Activated naive CD4-positive, alpha-beta T cell treated with anti-CD3 and anti-CD28 coated beads, Interleukin-2, amount 10 ng/mL, durations not matched to agents 7 days and 5 days (primary cell): ENCODE results near the gene FRK.
"Not testable (repeated sequence)": the region's sequence is repeated elsewhere in the genome, so short reads cannot be mapped to it uniquely, and the experiment has no call there.

Experiments used
- CTCF ChIA-PET: fragments of 350-600 bp; sonication (Branson Sonifier 250); formaldehyde crosslinking; loops from one replicate; lab custom pipeline; 2021; ENCODE audit warnings: antibody characterized with exemption; lab: Charles Lee
- DNase-seq: peaks from one replicate; pipeline ENCODE4 v3.0.0-alpha.2; 2020
- H3K27ac Mint-ChIP-seq: one replicate; pipeline ENCODE4 v1.8.0; 2021; ENCODE audit warnings: mild to moderate bottlenecking, moderate library complexity, mixed read lengths
- H3K27me3 Mint-ChIP-seq: one replicate; pipeline ENCODE4 v1.8.0; 2021; ENCODE audit warnings: mild to moderate bottlenecking, mixed read lengths
- H3K36me3 Mint-ChIP-seq: one replicate; pipeline ENCODE4 v1.8.0; 2021; ENCODE audit warnings: mixed read lengths
- H3K4me1 Mint-ChIP-seq: one replicate; pipeline ENCODE4 v1.8.0; 2021; ENCODE audit warnings: mixed read lengths
- H3K4me3 Mint-ChIP-seq: one replicate; pipeline ENCODE4 v1.8.0; 2021; ENCODE audit warnings: mild to moderate bottlenecking, moderate library complexity, mixed read lengths
- H3K9me3 Mint-ChIP-seq: one replicate; pipeline ENCODE4 v1.8.0; 2021; ENCODE audit warnings: mixed read lengths

FRK gene

DNA sequence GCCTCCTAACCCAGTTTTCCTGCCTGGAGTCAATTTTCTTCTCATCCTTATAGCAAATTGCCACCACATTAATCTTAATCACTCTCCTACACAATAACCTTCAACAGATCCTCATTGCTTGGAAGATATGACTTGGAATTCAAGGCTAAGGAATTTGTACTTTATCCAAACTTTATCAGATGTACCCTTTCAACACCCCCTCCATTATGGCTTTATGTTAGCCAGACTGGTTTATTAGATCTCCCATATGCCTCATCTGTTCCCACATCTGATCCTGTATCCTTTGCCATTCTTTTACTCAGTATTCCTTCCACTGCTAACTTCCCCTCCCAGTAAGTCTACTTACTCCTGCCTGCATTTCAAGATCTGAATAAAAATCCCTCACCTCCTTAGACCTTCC is 4.0 kb upstream of the FRK start:
- Mint-ChIP-seq H3K9me3 (no peaks in the 10 kb centered on the region), H3K36me3 (no peaks in the 10 kb centered on the region), H3K4me1 (no peaks in the 10 kb centered on the region), H3K27ac (no peak overlapping the region), H3K4me3 (no peak overlapping the region), H3K27me3 (peaks cover 19% of the 10 kb centered on the region)
- CTCF ChIA-PET, result no interaction called here
- no peak for DNase-seq

DNA sequence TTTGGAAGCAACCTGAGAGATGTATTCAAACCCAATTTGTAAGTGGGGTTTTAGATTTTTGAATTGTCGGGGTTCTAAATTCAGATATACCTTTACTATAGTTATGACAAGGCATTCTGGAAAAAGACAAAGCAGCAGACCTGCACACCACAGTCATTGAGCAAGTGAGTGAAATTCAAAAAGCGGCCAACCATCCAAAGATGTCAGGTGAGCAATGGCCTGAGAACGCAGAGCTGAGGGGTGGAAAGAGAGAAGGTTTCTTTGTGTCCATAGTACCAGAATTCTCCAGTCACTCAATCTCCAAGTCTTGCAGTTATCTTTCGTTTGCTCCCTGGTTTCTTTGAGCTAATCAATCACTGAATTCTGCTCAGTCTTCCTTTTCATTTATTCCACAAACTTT is 1.8 kb upstream of the FRK start:
- Mint-ChIP-seq H3K27me3 (peaks cover 19% of the 10 kb centered on the region), H3K4me3 (no peak overlapping the region), H3K9me3 (no peaks in the 10 kb centered on the region), H3K4me1 (no peaks in the 10 kb centered on the region), H3K36me3 (no peaks in the 10 kb centered on the region), H3K27ac (no peak overlapping the region)
- CTCF ChIA-PET, result interaction anchor here (0.7 kb wide), 1 partner anchor 1594 kb away, joined by 3 read pairs; no protein-coding TSS in a partner anchor
- no peak for DNase-seq

DNA sequence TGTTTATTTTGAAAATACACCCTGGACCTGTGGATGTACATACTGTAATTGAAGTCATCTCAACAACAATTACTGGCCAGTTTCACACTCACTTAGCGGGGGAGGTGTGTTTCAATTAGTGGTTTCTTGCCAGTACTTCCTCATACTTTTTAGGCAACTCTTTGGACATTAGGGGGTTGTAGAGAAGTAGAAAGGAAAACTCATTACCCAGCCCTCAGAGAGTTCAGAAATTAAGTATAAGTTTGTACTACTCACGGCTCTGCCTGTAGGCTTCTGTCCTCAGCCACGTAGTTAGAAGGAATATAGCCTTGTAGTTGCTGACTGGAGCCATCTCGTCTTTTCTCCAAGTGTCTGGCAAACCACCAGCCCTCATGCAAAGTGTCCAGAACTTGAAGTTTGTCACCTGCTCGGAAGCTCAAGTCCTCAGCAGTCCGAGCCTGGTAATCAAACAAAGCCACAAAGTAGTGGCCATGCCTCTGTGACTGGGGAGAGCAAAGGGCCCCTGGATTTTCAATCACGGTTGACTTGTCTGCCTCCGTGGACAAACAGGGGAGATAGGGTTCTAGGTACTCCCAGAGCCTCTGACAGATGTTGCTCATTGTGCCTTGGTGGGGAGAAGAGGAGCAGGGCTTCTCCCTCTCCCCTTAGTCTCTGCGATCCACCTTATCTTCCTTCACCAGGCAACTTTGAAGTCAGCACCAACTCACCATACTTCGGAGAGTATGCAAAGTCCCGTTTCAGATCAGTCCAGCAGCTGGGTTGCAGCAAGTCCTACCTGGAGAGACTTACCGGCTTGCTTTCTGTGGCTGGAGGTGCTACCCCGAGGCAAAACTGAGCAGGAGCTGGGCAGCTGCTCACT is 749 bp downstream of the FRK start:
- Mint-ChIP-seq H3K27me3 (peaks cover 19% of the 10 kb centered on the region), H3K4me1 (no peaks in the 10 kb centered on the region), H3K36me3 (no peaks in the 10 kb centered on the region), H3K27ac (no peak overlapping the region), H3K9me3 (no peaks in the 10 kb centered on the region), H3K4me3 (no peak overlapping the region)
- CTCF ChIA-PET, result interaction anchor here (1.0 kb wide), 1 partner anchor 49 kb away, joined by 3 read pairs; no protein-coding TSS in a partner anchor
- DNase-seq, result no peak

DNA sequence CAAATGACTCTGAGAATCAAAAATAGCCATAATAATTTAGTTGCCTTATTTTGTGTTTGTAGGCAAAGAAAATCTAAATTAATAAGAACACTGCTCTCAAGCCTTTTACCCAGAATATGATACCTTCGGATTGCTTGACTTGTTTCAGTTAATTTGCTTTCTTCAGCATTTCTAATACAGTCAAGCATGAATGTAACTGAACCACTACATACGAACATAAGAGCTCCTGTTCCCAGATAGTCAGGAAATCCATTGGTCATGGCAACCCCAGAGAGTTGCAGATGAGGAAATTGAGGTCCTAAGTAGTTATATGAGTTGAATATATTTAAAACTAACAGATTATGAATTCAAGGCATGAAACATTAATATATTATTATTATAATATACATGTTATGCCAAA is 2.9 kb downstream of the FRK start:
- H3K36me3 Mint-ChIP-seq, result no peaks in the 10 kb centered on the region
- CTCF ChIA-PET, result no interaction called here
- no peaks in the 10 kb centered on the region for H3K9me3 Mint-ChIP-seq
- H3K4me1 Mint-ChIP-seq, result no peaks in the 10 kb centered on the region
- no peak overlapping the region for H3K27ac Mint-ChIP-seq
- peaks cover 15% of the 10 kb centered on the region for H3K27me3 Mint-ChIP-seq
- no peak for DNase-seq
- H3K4me3 Mint-ChIP-seq, result no peak overlapping the region

DNA sequence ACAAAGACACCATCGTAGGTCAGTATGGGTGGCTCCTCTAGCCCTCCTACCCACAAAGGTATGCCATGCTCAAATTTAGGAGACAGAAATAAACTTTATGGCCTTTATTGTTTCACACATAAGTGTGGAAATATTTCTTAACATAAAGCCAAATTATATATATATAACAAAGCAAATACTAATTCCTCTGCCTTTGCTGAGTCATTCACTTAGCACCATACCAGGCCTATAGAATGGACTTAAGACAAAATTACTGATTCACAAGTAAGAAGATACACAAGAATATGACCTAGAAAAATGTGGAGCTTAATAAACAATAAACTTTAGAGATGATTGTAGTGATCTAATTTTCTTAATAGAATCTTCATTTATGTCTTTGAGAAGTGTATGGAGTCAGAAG is 5.2 kb downstream of the FRK start:
- no peaks in the 10 kb centered on the region for H3K36me3 Mint-ChIP-seq
- no peak overlapping the region for H3K27ac Mint-ChIP-seq
- no peaks in the 10 kb centered on the region for H3K4me1 Mint-ChIP-seq
- H3K4me3 Mint-ChIP-seq, result no peak overlapping the region
- no peaks in the 10 kb centered on the region for H3K9me3 Mint-ChIP-seq
- H3K27me3 Mint-ChIP-seq, result peaks cover 6% of the 10 kb centered on the region
- DNase-seq, result no peak
- CTCF ChIA-PET, result no interaction called here

DNA sequence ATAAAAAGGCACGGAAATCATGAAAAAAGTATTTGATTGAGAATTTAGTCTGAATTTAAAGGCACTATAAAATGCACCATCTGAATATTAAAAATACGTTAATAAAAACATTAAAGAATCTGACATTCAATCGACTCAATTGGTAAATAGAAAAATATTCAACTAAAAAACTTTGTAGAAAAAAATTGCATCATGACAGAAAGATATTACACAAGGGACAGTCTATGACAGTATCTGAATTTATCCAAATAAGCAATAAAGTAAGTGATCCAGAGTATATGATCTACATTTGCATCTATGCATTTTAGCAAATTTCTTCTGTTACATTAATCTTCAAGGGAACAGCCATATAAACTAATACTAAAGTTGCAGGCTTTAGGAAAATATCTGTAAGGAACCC is 9.4 kb downstream of the FRK start:
- Mint-ChIP-seq H3K36me3 (no peaks in the 10 kb centered on the region), H3K4me1 (no peaks in the 10 kb centered on the region), H3K27me3 (no peaks in the 10 kb centered on the region), H3K4me3 (no peak overlapping the region), H3K27ac (no peak overlapping the region), H3K9me3 (no peaks in the 10 kb centered on the region)
- CTCF ChIA-PET, result no interaction called here
- no peak for DNase-seq

DNA sequence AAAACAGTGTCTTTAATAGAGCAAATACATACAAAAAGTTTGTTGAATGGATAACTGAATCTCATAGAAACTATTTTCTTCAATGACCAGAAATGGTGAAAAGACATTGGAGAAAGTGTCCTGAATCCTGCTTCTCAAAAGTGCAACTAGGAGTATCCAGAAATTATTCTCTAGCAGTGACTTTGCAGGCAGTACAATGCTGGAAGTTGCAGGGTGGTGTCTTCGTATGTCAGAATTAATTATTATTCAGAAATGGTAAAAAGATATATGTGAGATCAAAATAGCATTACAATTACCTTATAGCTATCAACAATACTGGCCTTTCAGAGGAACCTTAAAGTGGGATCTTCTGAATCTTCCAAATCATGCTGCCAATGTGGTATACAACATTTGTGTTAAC is 10.0 kb downstream of the FRK start:
- H3K36me3 Mint-ChIP-seq, result no peaks in the 10 kb centered on the region
- no peaks in the 10 kb centered on the region for H3K4me1 Mint-ChIP-seq
- no peak for DNase-seq
- H3K4me3 Mint-ChIP-seq, result no peak overlapping the region
- CTCF ChIA-PET, result no interaction called here
- H3K27me3 Mint-ChIP-seq, result no peaks in the 10 kb centered on the region
- H3K27ac Mint-ChIP-seq, result no peak overlapping the region
- no peaks in the 10 kb centered on the region for H3K9me3 Mint-ChIP-seq

DNA sequence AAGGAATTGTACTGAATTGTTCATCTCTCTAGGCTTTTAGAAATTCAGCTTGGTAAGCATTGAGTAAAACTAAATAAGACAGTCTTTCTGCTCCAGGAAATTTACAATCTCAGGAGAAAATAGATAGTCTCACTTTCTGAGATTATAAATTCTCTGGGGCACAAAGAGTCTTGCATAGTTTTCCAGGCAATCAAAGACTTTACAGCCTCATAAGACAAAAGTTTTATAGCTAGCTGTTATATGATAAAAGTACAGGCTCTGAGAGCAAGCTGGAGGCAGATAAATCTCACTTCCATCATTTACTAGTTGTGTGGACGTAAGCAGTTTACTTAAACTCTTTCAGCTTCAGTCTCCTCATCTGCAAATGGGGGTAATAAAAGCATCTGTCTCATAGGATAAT is 11.4 kb downstream of the FRK start:
- H3K36me3 Mint-ChIP-seq, result no peaks in the 10 kb centered on the region
- no peak overlapping the region for H3K27ac Mint-ChIP-seq
- no peak overlapping the region for H3K4me3 Mint-ChIP-seq
- H3K27me3 Mint-ChIP-seq, result no peaks in the 10 kb centered on the region
- H3K4me1 Mint-ChIP-seq, result no peaks in the 10 kb centered on the region
- CTCF ChIA-PET, result no interaction called here
- DNase-seq, result no peak
- no peaks in the 10 kb centered on the region for H3K9me3 Mint-ChIP-seq

DNA sequence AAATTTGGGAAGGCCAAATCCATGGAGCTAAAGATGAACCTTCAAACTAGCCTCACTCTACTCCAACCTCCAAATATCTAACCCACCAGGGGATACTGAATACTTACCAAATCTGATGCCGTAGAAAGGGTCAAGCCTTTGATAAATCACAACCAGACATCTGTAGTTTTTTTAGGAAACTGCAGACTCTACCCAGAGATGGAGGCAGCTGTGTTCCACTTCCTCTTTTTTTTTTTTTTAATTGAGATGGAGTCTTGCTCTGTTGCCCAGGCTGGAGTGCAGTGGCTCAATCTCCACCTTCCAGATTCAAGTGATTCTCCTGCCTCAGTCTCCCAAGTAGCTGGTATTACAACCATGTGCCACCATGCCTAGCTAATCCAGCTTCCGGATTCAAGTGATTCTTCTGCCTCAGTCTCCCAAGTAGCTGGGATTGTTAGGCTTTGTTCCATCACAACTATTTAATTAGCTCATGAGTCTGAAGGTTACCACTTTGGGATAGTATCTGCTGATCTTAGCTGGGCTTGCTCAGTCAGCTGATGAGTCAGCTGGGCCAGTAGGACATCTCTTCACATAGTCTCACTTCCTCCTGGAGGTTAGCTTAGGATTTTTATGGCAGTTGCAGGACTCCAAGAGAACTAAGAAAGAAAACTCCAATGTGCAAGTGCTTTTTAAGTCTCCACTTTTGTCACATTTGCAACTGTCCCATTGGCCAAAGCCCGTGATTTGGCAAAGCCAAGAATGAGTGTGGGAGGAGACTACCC is 13.3 kb downstream of the FRK start:
- CTCF ChIA-PET, result interaction anchor here (0.7 kb wide), 1 partner anchor 14 kb away, joined by 3 read pairs; no protein-coding TSS in a partner anchor
- Mint-ChIP-seq H3K36me3 (no peaks in the 10 kb centered on the region), H3K27me3 (no peaks in the 10 kb centered on the region), H3K9me3 (no peaks in the 10 kb centered on the region), H3K4me1 (no peaks in the 10 kb centered on the region), H3K27ac (no peak overlapping the region), H3K4me3 (no peak overlapping the region)
- DNase-seq, result no peak

DNA sequence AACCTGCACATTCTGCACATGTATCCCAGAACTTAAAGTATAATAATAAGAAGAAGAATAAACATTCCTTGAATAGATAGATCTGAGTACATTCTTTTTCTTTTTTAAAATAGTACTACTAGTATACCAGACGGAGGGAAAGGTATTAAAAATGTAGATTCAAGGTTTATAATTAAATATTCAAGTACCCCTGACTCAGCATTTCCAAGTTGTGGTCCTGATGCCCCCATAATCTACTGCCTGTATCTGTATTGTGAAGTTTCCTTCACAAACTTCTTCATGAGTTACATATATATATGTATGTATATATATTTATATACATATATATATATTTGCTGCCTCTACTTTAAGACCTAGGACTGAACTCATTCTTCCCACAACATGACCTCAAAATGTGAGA is 14.0 kb downstream of the FRK start:
- no peaks in the 10 kb centered on the region for H3K27me3 Mint-ChIP-seq
- no peaks in the 10 kb centered on the region for H3K9me3 Mint-ChIP-seq
- no peak overlapping the region for H3K4me3 Mint-ChIP-seq
- no peaks in the 10 kb centered on the region for H3K36me3 Mint-ChIP-seq
- no peak overlapping the region for H3K27ac Mint-ChIP-seq
- H3K4me1 Mint-ChIP-seq, result no peaks in the 10 kb centered on the region
- no peak for DNase-seq
- CTCF ChIA-PET, result no interaction called here

DNA sequence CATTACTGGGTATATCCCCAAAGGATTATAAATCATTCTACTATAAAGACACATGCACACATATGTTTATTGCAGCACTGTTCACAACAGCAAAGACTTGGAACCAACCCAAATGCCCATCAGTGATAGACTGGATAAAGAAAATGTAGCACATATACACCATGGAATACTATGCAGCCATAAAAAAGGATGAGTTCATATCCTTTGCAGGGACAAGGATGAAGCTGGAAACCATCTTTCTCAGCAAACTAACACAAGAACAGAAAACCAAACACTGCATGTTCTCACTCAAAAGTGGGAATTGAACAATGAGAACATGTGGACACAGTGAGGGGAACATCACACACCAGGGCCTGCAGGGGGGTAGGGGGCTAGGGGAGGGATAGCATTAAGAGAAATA is 14.4 kb downstream of the FRK start:
- H3K9me3 Mint-ChIP-seq, H3K4me1 Mint-ChIP-seq, CTCF ChIA-PET: not testable (repeated sequence)

DNA sequence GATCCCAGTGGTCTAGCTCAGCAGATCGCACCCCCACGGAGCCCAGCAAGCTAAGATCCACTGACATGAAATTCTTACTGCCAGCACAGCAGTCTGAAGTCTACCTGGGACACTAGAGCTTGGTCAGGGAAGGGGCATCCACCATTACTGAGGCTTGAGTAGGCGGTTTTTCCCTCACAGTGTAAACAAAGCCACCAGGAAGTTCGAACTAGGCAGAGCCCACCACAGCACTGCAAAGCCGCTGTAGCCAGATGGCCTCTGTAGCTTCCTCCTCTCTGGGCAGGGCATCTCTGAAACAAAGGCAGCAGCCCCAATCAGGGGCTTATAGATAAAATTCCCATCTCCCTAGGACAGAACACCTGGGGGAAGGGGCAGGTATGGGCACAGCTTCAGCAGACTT is 18.8 kb downstream of the FRK start:
- CTCF ChIA-PET, result no interaction called here
- Mint-ChIP-seq H3K27me3 (no peaks in the 10 kb centered on the region), H3K4me1 (no peaks in the 10 kb centered on the region), H3K36me3 (no peaks in the 10 kb centered on the region), H3K9me3 (no peaks in the 10 kb centered on the region), H3K27ac (no peak overlapping the region), H3K4me3 (no peak overlapping the region)
- DNase-seq, result no peak

More for the DNA sequence above, 14.4 kb downstream of the FRK start:
- H3K27ac Mint-ChIP-seq, H3K27me3 Mint-ChIP-seq, H3K4me3 Mint-ChIP-seq, DNase-seq, H3K36me3 Mint-ChIP-seq: not testable (repeated sequence)

DNA sequence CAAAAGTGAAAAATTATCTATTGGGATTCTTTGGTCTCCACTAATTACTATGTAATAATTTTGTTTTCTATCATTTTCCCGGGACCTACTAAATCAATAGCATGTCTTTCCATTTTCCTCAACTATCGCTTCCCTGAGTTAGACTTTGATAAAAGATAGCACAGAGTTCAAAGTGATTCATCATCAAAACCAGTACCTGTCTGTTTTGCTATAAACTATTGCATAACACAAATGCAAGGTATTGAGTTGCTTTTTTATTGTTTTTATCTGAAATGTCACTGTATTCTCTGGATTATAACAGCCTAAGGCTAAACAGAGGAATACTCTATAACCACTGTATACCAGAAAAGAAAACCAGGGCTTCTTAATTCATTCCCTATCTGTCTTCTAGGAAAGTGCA is 19.7 kb downstream of the FRK start:
- Mint-ChIP-seq H3K27ac (no peak overlapping the region), H3K4me1 (no peaks in the 10 kb centered on the region), H3K36me3 (no peaks in the 10 kb centered on the region), H3K9me3 (no peaks in the 10 kb centered on the region), H3K27me3 (no peaks in the 10 kb centered on the region), H3K4me3 (no peak overlapping the region)
- CTCF ChIA-PET, result no interaction called here
- no peak for DNase-seq

DNA sequence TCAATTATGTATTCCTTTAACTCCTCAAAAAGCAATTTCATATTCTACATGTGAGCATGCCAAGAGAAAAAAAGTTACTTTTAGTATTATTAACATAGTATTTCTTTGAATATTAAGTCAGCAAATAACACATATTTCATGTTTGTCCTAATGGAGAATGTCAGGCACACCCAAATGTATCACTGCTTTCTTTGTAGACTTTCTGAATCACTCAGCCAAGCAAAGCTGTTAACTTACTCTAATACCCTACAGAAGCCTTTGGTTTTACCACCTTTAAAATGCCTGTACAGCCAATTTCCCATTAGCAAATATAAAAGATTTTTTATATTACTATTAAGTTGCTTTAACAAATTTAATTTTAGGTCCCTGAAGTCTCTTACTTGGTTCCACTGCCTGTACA is 23.8 kb downstream of the FRK start:
- Mint-ChIP-seq H3K4me3 (no peak overlapping the region), H3K4me1 (no peaks in the 10 kb centered on the region), H3K27ac (no peak overlapping the region), H3K36me3 (no peaks in the 10 kb centered on the region), H3K9me3 (no peaks in the 10 kb centered on the region), H3K27me3 (no peaks in the 10 kb centered on the region)
- CTCF ChIA-PET, result no interaction called here
- no peak for DNase-seq
